T-helper 1 cell treated with Interleukin-12 subunit alpha and Interleukin-12 subunit beta and Interleukin-4 antibody, amounts not matched to agents 30 ng/mL and 1 ng/mL, for 36 hours (primary cell): ENCODE data around the gene ZKSCAN7. TPM values are rescaled to one million over a fixed set of nuclear protein-coding genes. Genes with fewer than 3 reads are reported as not detected.
"Not testable (repeated sequence)": the region's sequence is repeated elsewhere in the genome, so short reads cannot be mapped to it uniquely, and the experiment has no call there.

Experiments
- intact Hi-C: fragments of 100-400 bp; cut with micrococcal nuclease; formaldehyde crosslinking; loops from one replicate; pipeline ENCODE4 v1.15.1; 2024
- total RNA-seq: library from RNA; stranded (reverse); gene quantifications from 2 replicates; pipeline ENCODE4 v1.2.3, GENCODE V29; 2022

ZKSCAN7 gene
- 0.88 and 1.0 TPM in 2 replicates for total RNA-seq

GRCh38 chr3:44554626-44555592 lies at the start of gene ZKSCAN7:
Gene ZKSCAN7 (plus strand): TSS chr3:44555193. CDS start chr3:44557048, 1,855 bp downstream.
- intact Hi-C loops = loop anchor here (1.0 to 2.0 kb wide), 4 partner anchors 22 to 206 kb away; partner anchors contain the start of genes KIAA1143, KIF15 and ZNF197

- intact Hi-C loops = no loop called here
Measured at GRCh38 chr3:44506556-44506955, 48.4 kb upstream of the ZKSCAN7 start.

GRCh38 chr3:44506961-44507360 lies 48.0 kb upstream of the ZKSCAN7 start:
- intact Hi-C loops = no loop called here

- intact Hi-C loops = no loop called here
Measured at GRCh38 chr3:44509393-44509921, 45.5 kb upstream of the ZKSCAN7 start.

- intact Hi-C loops = loop anchor here (1.0 kb wide), 9 partner anchors 23 to 351 kb away; partner anchors contain the start of genes KIAA1143, KIF15, TCAIM and TMEM42
Measured at GRCh38 chr3:44510000-44510368, 45.0 kb upstream of the ZKSCAN7 start.

GRCh38 chr3:44511238-44511566 lies 43.8 kb upstream of the ZKSCAN7 start:
- intact Hi-C loops = loop anchor here (1.0 kb wide), 1 partner anchor 821 kb away; the partner anchor contains the start of gene ABHD5

- intact Hi-C loops = no loop called here
Measured at GRCh38 chr3:44513513-44513912, 41.5 kb upstream of the ZKSCAN7 start.

GRCh38 chr3:44516230-44516629 lies 38.8 kb upstream of the ZKSCAN7 start:
- intact Hi-C loops = no loop called here

GRCh38 chr3:44518782-44519156 lies 36.2 kb upstream of the ZKSCAN7 start:
- intact Hi-C loops = no loop called here

- intact Hi-C loops = no loop called here
Measured at GRCh38 chr3:44521721-44522120, 33.3 kb upstream of the ZKSCAN7 start.

- intact Hi-C loops = no loop called here
Measured at GRCh38 chr3:44522494-44522933, 32.5 kb upstream of the ZKSCAN7 start.

GRCh38 chr3:44525060-44525459 lies 29.9 kb upstream of the ZKSCAN7 start:
- intact Hi-C loops = no loop called here

- intact Hi-C loops = loop anchor here (1.0 kb wide), 1 partner anchor 207 kb away; no protein-coding TSS in a partner anchor
Measured at GRCh38 chr3:44529927-44530326, 25.1 kb upstream of the ZKSCAN7 start.

- intact Hi-C loops = loop anchor here (1.0 kb wide), 1 partner anchor 208 kb away; no protein-coding TSS in a partner anchor
Measured at GRCh38 chr3:44530911-44531310, 24.1 kb upstream of the ZKSCAN7 start.

GRCh38 chr3:44534659-44535058 lies 20.3 kb upstream of the ZKSCAN7 start:
- intact Hi-C loops = not testable (repeated sequence)

- intact Hi-C loops = no loop called here
Measured at GRCh38 chr3:44535364-44535763, 19.6 kb upstream of the ZKSCAN7 start.

- intact Hi-C loops = not testable (repeated sequence)
Measured at GRCh38 chr3:44544811-44545210, 10.2 kb upstream of the ZKSCAN7 start.

- intact Hi-C loops = loop anchor here (1.0 to 2.0 kb wide), 4 partner anchors 23 to 206 kb away; partner anchors contain the start of genes KIAA1143, KIF15 and ZNF197
Measured at GRCh38 chr3:44555723-44556122, 730 bp downstream of the ZKSCAN7 start.

GRCh38 chr3:44557074-44557473 lies 2.1 kb downstream of the ZKSCAN7 start:
- intact Hi-C loops = no loop called here

GRCh38 chr3:44561076-44561475 lies 6.1 kb downstream of the ZKSCAN7 start:
- intact Hi-C loops = no loop called here

GRCh38 chr3:44562147-44562546 lies 7.2 kb downstream of the ZKSCAN7 start:
- intact Hi-C loops = no loop called here

GRCh38 chr3:44568561-44568960 lies 13.6 kb downstream of the ZKSCAN7 start:
- intact Hi-C loops = no loop called here
